Measurements from ENCODE around the gene CAV2.

GRCh38 chr7:116542618-116543017 is 43.1 kb downstream of the CAV2 start:
- TF ChIP-seq CTCF (IDR thresholded peaks at IDR 0.05 in 8 of 11, conservative IDR thresholded peaks at IDR 0.05 in 3 of 11) = no peak
- no peak for TF ChIP-seq POLR2AphosphoS5 (IDR thresholded peaks at IDR 0.05)

All from spleen (tissue), 7 donors.